ENCODE measurements around the gene SERPINA10.

The SERPINA10 gene

DNA sequence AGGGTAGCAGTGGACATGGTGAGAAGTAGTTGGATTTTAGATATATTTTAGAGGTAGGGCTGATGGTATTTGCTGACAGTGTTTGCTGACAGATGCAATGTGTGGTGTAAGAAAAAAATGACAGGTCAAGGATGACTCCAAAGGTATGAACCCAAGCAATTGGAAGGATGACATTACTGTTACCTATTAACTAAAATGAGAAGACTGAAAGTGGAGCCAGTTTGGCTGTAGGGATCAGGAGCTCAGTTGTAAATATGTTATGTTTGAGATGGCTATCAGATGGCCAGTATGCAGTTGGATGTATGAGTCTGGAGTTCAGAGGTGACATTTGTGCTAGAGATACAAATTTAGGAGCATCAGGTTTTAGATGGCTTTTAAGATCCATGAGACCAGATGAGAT lies 47.5 kb upstream of the SERPINA10 start:
- ATAC-seq (ENCODE audit: insufficient read depth, low read depth) = no peak
- H3K27ac ChIP-seq (ENCODE audit: low read length) = no peak overlapping the region
- H3K4me2 ChIP-seq (ENCODE audit: insufficient read depth, low read length) = no peak overlapping the region

DNA sequence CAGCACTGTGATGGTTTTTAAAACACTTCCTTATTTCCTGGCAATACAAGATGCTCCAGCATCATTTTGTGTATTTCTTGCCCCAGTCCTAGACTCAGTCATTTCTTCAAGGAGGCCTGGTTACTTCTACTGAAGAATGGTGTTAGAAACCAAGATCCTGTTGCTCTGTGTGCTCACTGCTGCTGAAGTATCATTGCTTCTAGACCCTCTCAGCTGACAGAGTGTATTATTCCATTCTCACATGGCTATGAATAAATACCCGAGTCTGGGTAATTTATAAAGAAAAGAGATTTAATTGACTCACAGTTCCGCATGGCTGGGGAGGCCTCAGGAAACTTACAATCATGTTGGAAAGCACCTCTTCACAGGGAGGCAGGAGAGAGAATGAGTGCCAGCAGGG lies 45.0 kb upstream of the SERPINA10 start:
- no peak for ATAC-seq (ENCODE audit: insufficient read depth, low read depth)
- Histone ChIP-seq H3K36me3 (ENCODE audit: insufficient read depth, low read length) (no peaks in the 10 kb centered on the region), H4K20me1 (ENCODE audit: insufficient read depth, low read length) (no peaks in the 10 kb centered on the region), H3K27ac (ENCODE audit: low read length) (no peak overlapping the region), H3K27me3 (ENCODE audit: insufficient read depth, low read length, poor library complexity) (peaks cover 2% of the 10 kb centered on the region), H3K4me1 (ENCODE audit: insufficient read depth, low read length) (no peaks in the 10 kb centered on the region), H3K9me3 (ENCODE audit: insufficient read depth, low read length, severe bottlenecking) (no peaks in the 10 kb centered on the region), H3K79me2 (ENCODE audit: insufficient read depth, low read length) (no peaks in the 10 kb centered on the region), H3K4me3 (ENCODE audit: low read depth in 1 of 2, low read length in 2 of 2) (no peak overlapping the region), H3K9ac (ENCODE audit: low read depth, low read length) (no peak overlapping the region), H2AFZ (ENCODE audit: low read depth, low read length) (no peak overlapping the region), H3K4me2 (ENCODE audit: insufficient read depth, low read length) (no peak overlapping the region)
- DNase-seq = no peak
- TF ChIP-seq, protein P1, sequence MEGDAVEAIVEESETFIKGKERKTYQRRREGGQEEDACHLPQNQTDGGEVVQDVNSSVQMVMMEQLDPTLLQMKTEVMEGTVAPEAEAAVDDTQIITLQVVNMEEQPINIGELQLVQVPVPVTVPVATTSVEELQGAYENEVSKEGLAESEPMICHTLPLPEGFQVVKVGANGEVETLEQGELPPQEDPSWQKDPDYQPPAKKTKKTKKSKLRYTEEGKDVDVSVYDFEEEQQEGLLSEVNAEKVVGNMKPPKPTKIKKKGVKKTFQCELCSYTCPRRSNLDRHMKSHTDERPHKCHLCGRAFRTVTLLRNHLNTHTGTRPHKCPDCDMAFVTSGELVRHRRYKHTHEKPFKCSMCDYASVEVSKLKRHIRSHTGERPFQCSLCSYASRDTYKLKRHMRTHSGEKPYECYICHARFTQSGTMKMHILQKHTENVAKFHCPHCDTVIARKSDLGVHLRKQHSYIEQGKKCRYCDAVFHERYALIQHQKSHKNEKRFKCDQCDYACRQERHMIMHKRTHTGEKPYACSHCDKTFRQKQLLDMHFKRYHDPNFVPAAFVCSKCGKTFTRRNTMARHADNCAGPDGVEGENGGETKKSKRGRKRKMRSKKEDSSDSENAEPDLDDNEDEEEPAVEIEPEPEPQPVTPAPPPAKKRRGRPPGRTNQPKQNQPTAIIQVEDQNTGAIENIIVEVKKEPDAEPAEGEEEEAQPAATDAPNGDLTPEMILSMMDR (IDR thresholded peaks at IDR 0.05; ENCODE audit: borderline replicate concordance, extremely low read depth, low read length, poor library complexity, severe bottlenecking) = no peak

More for the DNA sequence above, 47.5 kb upstream of the SERPINA10 start:
- Histone ChIP-seq H3K9ac (ENCODE audit: low read depth, low read length) (no peak overlapping the region), H2AFZ (ENCODE audit: low read depth, low read length) (no peak overlapping the region), H3K4me3 (ENCODE audit: low read depth in 1 of 2, low read length in 2 of 2) (no peak overlapping the region), H3K9me3 (ENCODE audit: insufficient read depth, low read length, severe bottlenecking) (no peaks in the 10 kb centered on the region), H3K79me2 (ENCODE audit: insufficient read depth, low read length) (no peaks in the 10 kb centered on the region), H3K27me3 (ENCODE audit: insufficient read depth, low read length, poor library complexity) (peaks cover 2% of the 10 kb centered on the region), H3K36me3 (ENCODE audit: insufficient read depth, low read length) (no peaks in the 10 kb centered on the region), H3K4me1 (ENCODE audit: insufficient read depth, low read length) (no peaks in the 10 kb centered on the region), H4K20me1 (ENCODE audit: insufficient read depth, low read length) (no peaks in the 10 kb centered on the region)
- no peak for TF ChIP-seq EZH2 (IDR thresholded peaks at IDR 0.05; ENCODE audit: borderline replicate concordance, low read depth, low read length, severe bottlenecking)
- TF ChIP-seq, protein P1 (IDR thresholded peaks at IDR 0.05; ENCODE audit: borderline replicate concordance, extremely low read depth, low read length, poor library complexity, severe bottlenecking) = no peak
- no peak for DNase-seq

DNA sequence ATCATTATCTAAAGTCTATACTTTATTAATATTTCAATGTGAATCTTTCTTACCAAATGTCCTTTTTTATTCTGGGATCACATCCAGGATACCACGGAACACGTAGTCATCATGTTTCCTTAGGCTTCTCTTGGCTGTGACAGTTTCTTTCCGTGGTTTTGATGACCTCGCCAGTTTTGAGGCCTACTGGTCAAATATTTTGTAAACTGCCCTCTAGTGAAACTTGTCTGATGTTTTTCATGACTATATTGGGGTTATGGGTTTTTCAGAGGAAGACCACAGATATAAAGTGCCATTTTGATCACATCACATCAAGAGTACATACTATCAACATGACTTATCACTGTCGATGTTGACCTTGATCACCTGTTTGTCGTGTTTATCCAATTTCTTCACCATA lies 44.2 kb upstream of the SERPINA10 start:
- Histone ChIP-seq H2AFZ (ENCODE audit: low read depth, low read length) (no peak overlapping the region), H3K9me3 (ENCODE audit: insufficient read depth, low read length, severe bottlenecking) (no peaks in the 10 kb centered on the region), H3K36me3 (ENCODE audit: insufficient read depth, low read length) (no peaks in the 10 kb centered on the region), H3K4me3 (ENCODE audit: low read depth in 1 of 2, low read length in 2 of 2) (no peak overlapping the region), H3K4me2 (ENCODE audit: insufficient read depth, low read length) (no peak overlapping the region), H3K27me3 (ENCODE audit: insufficient read depth, low read length, poor library complexity) (peaks cover 2% of the 10 kb centered on the region), H3K79me2 (ENCODE audit: insufficient read depth, low read length) (no peaks in the 10 kb centered on the region), H4K20me1 (ENCODE audit: insufficient read depth, low read length) (no peaks in the 10 kb centered on the region), H3K9ac (ENCODE audit: low read depth, low read length) (no peak overlapping the region), H3K4me1 (ENCODE audit: insufficient read depth, low read length) (no peaks in the 10 kb centered on the region), H3K27ac (ENCODE audit: low read length) (no peak overlapping the region)
- TF ChIP-seq, protein P1 (IDR thresholded peaks at IDR 0.05; ENCODE audit: borderline replicate concordance, extremely low read depth, low read length, poor library complexity, severe bottlenecking) = no peak
- TF ChIP-seq EZH2 (IDR thresholded peaks at IDR 0.05; ENCODE audit: borderline replicate concordance, low read depth, low read length, severe bottlenecking) = no peak
- no peak for ATAC-seq (ENCODE audit: insufficient read depth, low read depth)
- DNase-seq = no peak

DNA sequence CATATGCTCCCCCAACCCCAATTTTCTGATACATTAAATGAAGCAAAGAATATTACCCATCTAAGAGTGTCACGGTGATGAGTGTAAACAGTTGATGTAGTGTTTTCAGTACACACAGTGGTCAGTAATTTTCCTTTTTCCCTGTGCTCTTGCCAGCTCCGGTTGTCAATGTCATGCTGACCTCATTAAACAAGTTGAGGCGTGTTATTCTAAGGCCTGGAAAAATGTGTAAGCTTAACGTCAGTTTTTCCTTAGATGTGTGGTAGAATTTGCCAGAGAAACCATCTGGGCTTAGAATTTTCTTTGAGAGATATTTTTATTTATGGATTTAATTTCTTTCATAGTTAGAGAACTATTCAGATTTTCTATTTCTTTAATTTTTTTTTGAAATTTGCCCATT lies 41.8 kb upstream of the SERPINA10 start:
- H3K27me3 ChIP-seq (ENCODE audit: insufficient read depth, low read length, poor library complexity) = peaks cover 2% of the 10 kb centered on the region
- no peak overlapping the region for H2AFZ ChIP-seq (ENCODE audit: low read depth, low read length)
- H3K36me3 ChIP-seq (ENCODE audit: insufficient read depth, low read length) = no peaks in the 10 kb centered on the region
- no peaks in the 10 kb centered on the region for H3K79me2 ChIP-seq (ENCODE audit: insufficient read depth, low read length)
- no peak for TF ChIP-seq EZH2 (IDR thresholded peaks at IDR 0.05; ENCODE audit: borderline replicate concordance, low read depth, low read length, severe bottlenecking)
- TF ChIP-seq, protein P1 (IDR thresholded peaks at IDR 0.05; ENCODE audit: borderline replicate concordance, extremely low read depth, low read length, poor library complexity, severe bottlenecking) = no peak
- H3K4me1 ChIP-seq (ENCODE audit: insufficient read depth, low read length) = no peaks in the 10 kb centered on the region
- no peaks in the 10 kb centered on the region for H3K9me3 ChIP-seq (ENCODE audit: insufficient read depth, low read length, severe bottlenecking)
- no peaks in the 10 kb centered on the region for H4K20me1 ChIP-seq (ENCODE audit: insufficient read depth, low read length)
- no peak overlapping the region for H3K9ac ChIP-seq (ENCODE audit: low read depth, low read length)
- no peak for ATAC-seq (ENCODE audit: insufficient read depth, low read depth)
- no peak overlapping the region for H3K4me3 ChIP-seq (ENCODE audit: low read depth in 1 of 2, low read length in 2 of 2)
- DNase-seq = no peak
- H3K4me2 ChIP-seq (ENCODE audit: insufficient read depth, low read length) = no peak overlapping the region
- H3K27ac ChIP-seq (ENCODE audit: low read length) = no peak overlapping the region

All from DND-41 (cell line).